SK-N-SH treated with all-trans-retinoic acid at 6 μM for 48 hours (cell line): ENCODE results near the gene LMBR1.

ENCODE experiments used
- ATAC-seq: fragments of 200-7000 bp; cut with Tn5 transposase; 3 replicates; pipeline ENCODE4 v1.9.1; 2020; ENCODE audit warnings: mild to moderate bottlenecking, moderate library complexity
- ARNTL ChIP-seq: fragments of 450-650 bp; formaldehyde crosslinking; IDR thresholded peaks from 2 replicates; pipeline ENCODE4 v1.5.0; 2020; ENCODE audit warnings: low read depth, mild to moderate bottlenecking, moderate library complexity, borderline replicate concordance
- BACH2 ChIP-seq: fragments of 250-450 bp; sonication (Bioruptor Pico); IDR thresholded peaks from 2 replicates; pipeline ENCODE4 v1.9.0; 2021; ENCODE audit warnings: mild to moderate bottlenecking, borderline replicate concordance
- CSDC2 ChIP-seq: fragments of 250-450 bp; sonication (Bioruptor Pico); IDR thresholded peaks from 2 replicates; pipeline ENCODE4 v1.5.0; 2020; ENCODE audit warnings: mild to moderate bottlenecking, moderate library complexity
- ESRRG ChIP-seq: fragments of 250-450 bp; sonication (Bioruptor Pico); IDR thresholded peaks from 2 replicates; pipeline ENCODE4 v1.6.1; 2021; ENCODE audit warnings: mild to moderate bottlenecking
- GLIS3 ChIP-seq: fragments of 250-450 bp; sonication (Bioruptor Pico); IDR thresholded peaks from 2 replicates; pipeline ENCODE4 v1.5.0; 2020; ENCODE audit warnings: mild to moderate bottlenecking, moderate library complexity
- ISL1 ChIP-seq: fragments of 250-450 bp; sonication (Bioruptor Pico); IDR thresholded peaks from 2 replicates; pipeline ENCODE4 v2.1.2; 2022; ENCODE audit warnings: mild to moderate bottlenecking, moderate library complexity
- OSR1 ChIP-seq: fragments of 250-450 bp; sonication (Bioruptor Pico); IDR thresholded peaks from 2 replicates; pipeline ENCODE4 v1.8.0; 2022; ENCODE audit warnings: moderate library complexity, mild to moderate bottlenecking, inconsistent platforms
- RARB ChIP-seq: fragments of 250-450 bp; sonication (Bioruptor Pico); IDR thresholded peaks from 2 replicates; pipeline ENCODE4 v1.8.0; 2021; ENCODE audit warnings: mild to moderate bottlenecking, moderate library complexity
- SNAI2 ChIP-seq: fragments of 250-450 bp; sonication (Bioruptor Pico); IDR thresholded peaks from 2 replicates; pipeline ENCODE4 v1.5.0; 2020; ENCODE audit warnings: mild to moderate bottlenecking, moderate library complexity
- TOX ChIP-seq: fragments of 250-450 bp; sonication (Bioruptor Pico); IDR thresholded peaks from 2 replicates; pipeline ENCODE4 v1.8.0; 2021; ENCODE audit warnings: mild to moderate bottlenecking, moderate library complexity, borderline replicate concordance
- ZC3H10 ChIP-seq: fragments of 250-450 bp; sonication (Bioruptor Pico); IDR thresholded peaks from 2 replicates; pipeline ENCODE4 v1.5.1; 2021; ENCODE audit warnings: mild to moderate bottlenecking, moderate library complexity
- ZFP3 ChIP-seq: fragments of 250-450 bp; sonication (Bioruptor Pico); IDR thresholded peaks from 2 replicates; pipeline ENCODE4 v1.5.0; 2020; ENCODE audit warnings: mild to moderate bottlenecking, moderate library complexity
- ZFP30 ChIP-seq: fragments of 450-650 bp; formaldehyde crosslinking; IDR thresholded peaks from 2 replicates; pipeline ENCODE4 v1.5.0; 2022; ENCODE audit warnings: mild to moderate bottlenecking, moderate library complexity
- ZNF565 ChIP-seq: fragments of 450-650 bp; formaldehyde crosslinking; conservative IDR thresholded peaks from 2 replicates; pipeline ENCODE4 v1.5.0; 2020; ENCODE audit warnings: low read depth, mild to moderate bottlenecking, moderate library complexity
- ZNF8 ChIP-seq: fragments of 450-650 bp; formaldehyde crosslinking; IDR thresholded peaks from 2 replicates; pipeline ENCODE4 v1.5.0; 2020; ENCODE audit warnings: mild to moderate bottlenecking, moderate library complexity
- TF ChIP-seq, protein P1 (sequence below): fragments of 250-450 bp; sonication (Bioruptor Pico); IDR thresholded peaks from 2 replicates; pipeline ENCODE4 v1.5.1; 2021; ENCODE audit warnings: mild to moderate bottlenecking, moderate library complexity
- TF ChIP-seq, protein P2 (sequence below): fragments of 250-450 bp; sonication (Bioruptor Pico); IDR thresholded peaks from 2 replicates; pipeline ENCODE4 v1.5.0; 2020; ENCODE audit warnings: mild to moderate bottlenecking, moderate library complexity
- TF ChIP-seq, protein P3 (sequence below): fragments of 250-450 bp; sonication (Bioruptor Pico); IDR thresholded peaks from 2 replicates; pipeline ENCODE4 v1.8.0; 2021; ENCODE audit warnings: low read depth, mild to moderate bottlenecking, moderate library complexity, borderline replicate concordance
- TF ChIP-seq, protein P4 (sequence below): fragments of 250-450 bp; sonication (Bioruptor Pico); IDR thresholded peaks from 2 replicates; pipeline ENCODE4 v1.8.0; 2020; ENCODE audit warnings: mild to moderate bottlenecking, moderate library complexity, borderline replicate concordance

The LMBR1 gene

DNA sequence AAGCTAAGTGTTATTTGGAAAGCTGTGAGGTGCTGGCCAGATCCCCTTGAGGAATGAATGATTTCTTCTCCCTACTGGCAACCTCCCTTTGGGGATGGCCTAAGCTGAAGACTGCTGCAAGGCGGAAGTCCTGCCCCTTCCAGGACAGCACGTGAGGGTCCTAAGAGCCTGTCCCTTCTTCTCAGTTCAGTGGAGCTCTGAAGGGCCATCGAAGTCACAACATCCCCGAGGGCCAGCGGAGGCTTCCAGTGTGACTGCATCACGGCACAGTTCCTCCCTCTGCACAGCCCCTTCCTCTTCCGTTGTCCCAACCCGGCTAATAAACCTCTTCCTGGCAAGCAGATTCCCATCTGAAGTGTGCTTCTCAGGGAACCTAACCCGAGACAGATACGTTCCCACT lies 208.7 kb downstream of the LMBR1 start (continued):
- TF ChIP-seq, protein P1, sequence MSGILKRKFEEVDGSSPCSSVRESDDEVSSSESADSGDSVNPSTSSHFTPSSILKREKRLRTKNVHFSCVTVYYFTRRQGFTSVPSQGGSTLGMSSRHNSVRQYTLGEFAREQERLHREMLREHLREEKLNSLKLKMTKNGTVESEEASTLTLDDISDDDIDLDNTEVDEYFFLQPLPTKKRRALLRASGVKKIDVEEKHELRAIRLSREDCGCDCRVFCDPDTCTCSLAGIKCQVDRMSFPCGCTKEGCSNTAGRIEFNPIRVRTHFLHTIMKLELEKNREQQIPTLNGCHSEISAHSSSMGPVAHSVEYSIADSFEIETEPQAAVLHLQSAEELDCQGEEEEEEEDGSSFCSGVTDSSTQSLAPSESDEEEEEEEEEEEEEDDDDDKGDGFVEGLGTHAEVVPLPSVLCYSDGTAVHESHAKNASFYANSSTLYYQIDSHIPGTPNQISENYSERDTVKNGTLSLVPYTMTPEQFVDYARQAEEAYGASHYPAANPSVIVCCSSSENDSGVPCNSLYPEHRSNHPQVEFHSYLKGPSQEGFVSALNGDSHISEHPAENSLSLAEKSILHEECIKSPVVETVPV (CRISPR knock-in tag), result no peak
- no peak for TF ChIP-seq GLIS3 (CRISPR knock-in tag)
- TF ChIP-seq OSR1 (CRISPR knock-in tag), result no peak
- TF ChIP-seq CSDC2 (CRISPR knock-in tag), result no peak

DNA sequence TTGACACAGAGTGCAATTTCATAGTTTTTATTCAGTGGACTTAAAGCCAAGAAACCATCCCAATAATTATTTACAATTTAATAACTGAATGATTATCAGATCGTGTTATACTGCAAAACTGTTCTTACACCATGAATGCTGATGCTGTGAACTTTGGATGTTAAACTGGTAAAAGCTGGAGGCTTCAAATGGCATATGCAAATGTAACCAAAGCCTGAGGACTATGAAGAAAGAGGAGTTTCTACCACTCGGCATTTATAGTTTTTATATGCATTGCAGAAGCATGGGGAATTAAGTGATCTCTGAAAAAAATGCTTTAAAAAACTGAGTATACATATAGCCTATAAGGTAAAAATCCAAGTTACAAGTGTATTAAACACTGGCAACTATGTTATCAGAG lies 210.1 kb downstream of the LMBR1 start:
- TF ChIP-seq ZFP3 (no peak), BACH2 (CRISPR knock-in tag) (no peak), ZFP30 (CRISPR knock-in tag) (no peak)
- TF ChIP-seq, protein P2, sequence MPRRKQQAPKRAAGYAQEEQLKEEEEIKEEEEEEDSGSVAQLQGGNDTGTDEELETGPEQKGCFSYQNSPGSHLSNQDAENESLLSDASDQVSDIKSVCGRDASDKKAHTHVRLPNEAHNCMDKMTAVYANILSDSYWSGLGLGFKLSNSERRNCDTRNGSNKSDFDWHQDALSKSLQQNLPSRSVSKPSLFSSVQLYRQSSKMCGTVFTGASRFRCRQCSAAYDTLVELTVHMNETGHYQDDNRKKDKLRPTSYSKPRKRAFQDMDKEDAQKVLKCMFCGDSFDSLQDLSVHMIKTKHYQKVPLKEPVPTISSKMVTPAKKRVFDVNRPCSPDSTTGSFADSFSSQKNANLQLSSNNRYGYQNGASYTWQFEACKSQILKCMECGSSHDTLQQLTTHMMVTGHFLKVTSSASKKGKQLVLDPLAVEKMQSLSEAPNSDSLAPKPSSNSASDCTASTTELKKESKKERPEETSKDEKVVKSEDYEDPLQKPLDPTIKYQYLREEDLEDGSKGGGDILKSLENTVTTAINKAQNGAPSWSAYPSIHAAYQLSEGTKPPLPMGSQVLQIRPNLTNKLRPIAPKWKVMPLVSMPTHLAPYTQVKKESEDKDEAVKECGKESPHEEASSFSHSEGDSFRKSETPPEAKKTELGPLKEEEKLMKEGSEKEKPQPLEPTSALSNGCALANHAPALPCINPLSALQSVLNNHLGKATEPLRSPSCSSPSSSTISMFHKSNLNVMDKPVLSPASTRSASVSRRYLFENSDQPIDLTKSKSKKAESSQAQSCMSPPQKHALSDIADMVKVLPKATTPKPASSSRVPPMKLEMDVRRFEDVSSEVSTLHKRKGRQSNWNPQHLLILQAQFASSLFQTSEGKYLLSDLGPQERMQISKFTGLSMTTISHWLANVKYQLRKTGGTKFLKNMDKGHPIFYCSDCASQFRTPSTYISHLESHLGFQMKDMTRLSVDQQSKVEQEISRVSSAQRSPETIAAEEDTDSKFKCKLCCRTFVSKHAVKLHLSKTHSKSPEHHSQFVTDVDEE (CRISPR knock-in tag), result no peak
- ATAC-seq, result no peak

DNA sequence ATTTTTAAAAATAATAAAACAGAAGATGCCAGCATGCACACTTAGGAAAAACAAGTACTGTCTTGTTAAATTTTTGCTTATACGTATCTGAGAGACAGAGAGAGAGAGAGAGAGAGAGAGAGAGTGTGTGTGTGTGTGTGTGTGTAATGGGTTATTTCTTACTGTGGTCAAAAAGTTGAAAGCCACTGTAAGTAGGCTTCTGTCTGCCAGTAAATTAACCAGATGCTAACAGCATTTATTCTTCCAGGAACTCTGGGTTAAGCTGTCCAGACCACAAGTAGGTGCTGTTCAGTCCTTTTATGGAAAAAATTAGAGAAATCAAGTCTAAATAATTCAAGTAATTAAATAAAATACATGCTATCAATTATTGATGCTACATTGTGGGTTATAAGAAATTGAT lies 212.7 kb downstream of the LMBR1 start:
- TF ChIP-seq BACH2 (CRISPR knock-in tag), result no peak
- TF ChIP-seq SNAI2 (CRISPR knock-in tag), result no peak
- TF ChIP-seq, protein P2 (CRISPR knock-in tag), result no peak
- TF ChIP-seq ISL1 (CRISPR knock-in tag), result 0 out of 2 replicates have a peak, but pooled peaks have one; percentile 21
- TF ChIP-seq TOX (CRISPR knock-in tag), result no peak
- no peak for TF ChIP-seq ZFP3
- TF ChIP-seq ZFP30 (CRISPR knock-in tag), result no peak
- ATAC-seq, result peak; percentile 40; the same call in 1 of the 3 replicates

DNA sequence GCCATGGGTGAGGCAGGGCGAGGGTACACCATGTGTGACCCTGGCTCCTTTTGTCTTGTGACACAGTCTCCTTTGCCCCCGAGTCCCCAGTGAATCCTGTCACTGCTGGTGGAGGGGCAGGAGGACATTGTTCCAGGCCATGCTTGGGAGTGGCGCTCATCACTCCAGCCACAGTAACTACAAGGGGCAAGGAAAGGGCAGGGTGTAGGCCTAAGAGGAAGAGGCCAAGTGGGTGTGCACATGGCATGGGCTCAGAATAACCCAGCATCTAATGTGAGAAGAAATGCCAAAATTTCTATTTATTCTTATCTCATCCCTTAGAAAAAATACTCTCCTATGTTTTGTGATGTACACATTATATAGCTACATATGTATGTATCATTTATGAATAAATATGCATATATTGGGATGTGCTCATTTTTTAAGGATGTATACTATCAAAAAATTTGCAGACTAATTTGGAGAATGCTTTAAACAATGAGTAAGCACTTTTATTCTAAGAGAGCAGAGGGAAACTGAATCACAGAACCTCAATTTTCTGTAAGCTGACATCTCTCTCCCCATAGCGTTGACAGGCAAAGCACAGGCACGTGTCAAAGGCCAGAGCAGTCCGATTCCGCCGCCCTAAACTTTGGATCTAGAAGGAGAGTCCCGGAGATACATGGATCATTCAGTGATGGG lies 215.5 kb downstream of the LMBR1 start:
- no peak for ATAC-seq
- TF ChIP-seq, protein P3, sequence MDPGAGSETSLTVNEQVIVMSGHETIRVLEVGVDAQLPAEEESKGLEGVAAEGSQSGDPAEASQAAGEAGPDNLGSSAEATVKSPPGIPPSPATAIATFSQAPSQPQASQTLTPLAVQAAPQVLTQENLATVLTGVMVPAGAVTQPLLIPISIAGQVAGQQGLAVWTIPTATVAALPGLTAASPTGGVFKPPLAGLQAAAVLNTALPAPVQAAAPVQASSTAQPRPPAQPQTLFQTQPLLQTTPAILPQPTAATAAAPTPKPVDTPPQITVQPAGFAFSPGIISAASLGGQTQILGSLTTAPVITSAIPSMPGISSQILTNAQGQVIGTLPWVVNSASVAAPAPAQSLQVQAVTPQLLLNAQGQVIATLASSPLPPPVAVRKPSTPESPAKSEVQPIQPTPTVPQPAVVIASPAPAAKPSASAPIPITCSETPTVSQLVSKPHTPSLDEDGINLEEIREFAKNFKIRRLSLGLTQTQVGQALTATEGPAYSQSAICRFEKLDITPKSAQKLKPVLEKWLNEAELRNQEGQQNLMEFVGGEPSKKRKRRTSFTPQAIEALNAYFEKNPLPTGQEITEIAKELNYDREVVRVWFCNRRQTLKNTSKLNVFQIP, result no peak
- TF ChIP-seq ZNF565 (CRISPR knock-in tag) (no peak), CSDC2 (CRISPR knock-in tag) (no peak), ISL1 (CRISPR knock-in tag) (no peak), ZFP3 (no peak), ZC3H10 (CRISPR knock-in tag) (no peak), SNAI2 (CRISPR knock-in tag) (no peak), ZNF8 (CRISPR knock-in tag) (no peak), OSR1 (CRISPR knock-in tag) (no peak), GLIS3 (CRISPR knock-in tag) (no peak), RARB (CRISPR knock-in tag) (no peak), ESRRG (CRISPR knock-in tag) (no peak), ARNTL (CRISPR knock-in tag) (no peak)
- TF ChIP-seq, protein P4, sequence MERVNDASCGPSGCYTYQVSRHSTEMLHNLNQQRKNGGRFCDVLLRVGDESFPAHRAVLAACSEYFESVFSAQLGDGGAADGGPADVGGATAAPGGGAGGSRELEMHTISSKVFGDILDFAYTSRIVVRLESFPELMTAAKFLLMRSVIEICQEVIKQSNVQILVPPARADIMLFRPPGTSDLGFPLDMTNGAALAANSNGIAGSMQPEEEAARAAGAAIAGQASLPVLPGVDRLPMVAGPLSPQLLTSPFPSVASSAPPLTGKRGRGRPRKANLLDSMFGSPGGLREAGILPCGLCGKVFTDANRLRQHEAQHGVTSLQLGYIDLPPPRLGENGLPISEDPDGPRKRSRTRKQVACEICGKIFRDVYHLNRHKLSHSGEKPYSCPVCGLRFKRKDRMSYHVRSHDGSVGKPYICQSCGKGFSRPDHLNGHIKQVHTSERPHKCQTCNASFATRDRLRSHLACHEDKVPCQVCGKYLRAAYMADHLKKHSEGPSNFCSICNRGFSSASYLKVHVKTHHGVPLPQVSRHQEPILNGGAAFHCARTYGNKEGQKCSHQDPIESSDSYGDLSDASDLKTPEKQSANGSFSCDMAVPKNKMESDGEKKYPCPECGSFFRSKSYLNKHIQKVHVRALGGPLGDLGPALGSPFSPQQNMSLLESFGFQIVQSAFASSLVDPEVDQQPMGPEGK (CRISPR knock-in tag), result no peak
- TF ChIP-seq, protein P1 (CRISPR knock-in tag), result no peak
- TF ChIP-seq, protein P2 (CRISPR knock-in tag), result no peak
